RWPE1 (cell line): ENCODE results near the gene PDE4D.

Source experiments
- CTCF ChIA-PET: fragments of 350-600 bp; sonication (Branson Sonifier 250); formaldehyde crosslinking; extraction: SDS; loops from one replicate; lab custom pipeline; 2021; lab: Yijun Ruan, JAX
- POLR2A ChIA-PET: fragments of 400-600 bp; formaldehyde crosslinking; extraction: SDS; loops from one replicate; lab custom pipeline; 2020; ENCODE audit warnings: antibody characterized with exemption; ENCODE audit not compliant: low non-redundant PET; lab: Yijun Ruan, JAX
- DNase-seq: peaks from one replicate; pipeline ENCODE4 v3.0.0; 2012; ENCODE audit warnings: low spot score
- H3K27ac ChIP-seq: fragments of 450-650 bp; 2 replicates; pipeline ENCODE4 v1.5.1; 2017
- TF ChIP-seq, protein P1 (sequence below): fragments of 450-650 bp; conservative IDR thresholded peaks from 2 replicates; pipeline ENCODE4 v1.5.1; 2017; ENCODE audit warnings: low read depth, mild to moderate bottlenecking

The PDE4D gene

GRCh38 chr5:59773294-59773693 lies 120.2 kb downstream of the PDE4D start:
- no peak overlapping the region for H3K27ac ChIP-seq
- TF ChIP-seq, protein P1, sequence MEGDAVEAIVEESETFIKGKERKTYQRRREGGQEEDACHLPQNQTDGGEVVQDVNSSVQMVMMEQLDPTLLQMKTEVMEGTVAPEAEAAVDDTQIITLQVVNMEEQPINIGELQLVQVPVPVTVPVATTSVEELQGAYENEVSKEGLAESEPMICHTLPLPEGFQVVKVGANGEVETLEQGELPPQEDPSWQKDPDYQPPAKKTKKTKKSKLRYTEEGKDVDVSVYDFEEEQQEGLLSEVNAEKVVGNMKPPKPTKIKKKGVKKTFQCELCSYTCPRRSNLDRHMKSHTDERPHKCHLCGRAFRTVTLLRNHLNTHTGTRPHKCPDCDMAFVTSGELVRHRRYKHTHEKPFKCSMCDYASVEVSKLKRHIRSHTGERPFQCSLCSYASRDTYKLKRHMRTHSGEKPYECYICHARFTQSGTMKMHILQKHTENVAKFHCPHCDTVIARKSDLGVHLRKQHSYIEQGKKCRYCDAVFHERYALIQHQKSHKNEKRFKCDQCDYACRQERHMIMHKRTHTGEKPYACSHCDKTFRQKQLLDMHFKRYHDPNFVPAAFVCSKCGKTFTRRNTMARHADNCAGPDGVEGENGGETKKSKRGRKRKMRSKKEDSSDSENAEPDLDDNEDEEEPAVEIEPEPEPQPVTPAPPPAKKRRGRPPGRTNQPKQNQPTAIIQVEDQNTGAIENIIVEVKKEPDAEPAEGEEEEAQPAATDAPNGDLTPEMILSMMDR: no peak
- ChIA-PET POLR2A (no interaction called here), CTCF (no interaction called here)
- peak; percentile 81 for DNase-seq

DNA sequence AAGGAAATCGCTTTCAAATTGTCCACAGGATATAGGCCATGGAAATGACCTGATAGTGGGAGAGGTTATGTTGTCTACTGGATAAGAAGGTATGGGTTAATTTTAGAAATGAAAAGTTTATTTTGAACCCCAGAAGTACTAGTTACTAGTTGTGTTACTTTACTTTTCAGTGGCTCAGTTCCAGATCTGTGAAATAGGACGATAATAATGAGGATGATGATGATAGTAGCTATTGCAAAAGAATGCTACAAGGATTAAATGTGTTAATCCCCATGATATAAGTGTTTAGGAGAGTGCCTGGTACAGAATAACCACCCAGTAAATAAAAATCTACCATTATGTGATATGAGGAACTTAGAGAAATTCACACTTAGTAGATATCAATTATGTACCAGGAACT lies 120.8 kb downstream of the PDE4D start:
- ChIA-PET POLR2A (no interaction called here), CTCF (interaction anchor here (0.5 kb wide), 1 partner anchor 175 kb away, joined by 3 read pairs; no protein-coding TSS in a partner anchor)
- TF ChIP-seq, protein P1: no peak
- H3K27ac ChIP-seq: no peak overlapping the region
- DNase-seq: no peak

DNA sequence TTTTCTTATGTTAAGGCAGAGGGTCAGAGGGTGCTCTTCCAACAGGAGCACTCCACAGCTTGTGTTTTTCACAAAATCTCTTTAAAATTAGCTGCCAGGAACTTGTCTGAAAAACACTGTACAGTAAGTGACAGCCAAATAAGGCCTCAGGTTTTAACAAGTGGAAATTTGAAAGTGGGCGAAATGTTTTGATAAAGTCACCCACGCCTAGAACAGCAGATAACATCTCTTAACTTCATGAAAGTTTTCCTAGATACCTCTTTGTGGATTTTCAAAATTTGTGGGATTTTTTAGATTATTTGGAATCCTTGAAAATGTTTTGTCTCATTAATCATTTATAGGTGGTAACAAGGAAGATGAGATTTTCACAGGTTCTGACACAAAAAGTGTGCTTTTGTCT lies 121.3 kb downstream of the PDE4D start:
- no peak overlapping the region for H3K27ac ChIP-seq
- ChIA-PET CTCF (interaction anchor here (0.5 kb wide), 1 partner anchor 174 kb away, joined by 3 read pairs; no protein-coding TSS in a partner anchor), POLR2A (no interaction called here)
- DNase-seq: no peak
- TF ChIP-seq, protein P1: no peak

- ChIA-PET POLR2A (no interaction called here), CTCF (no interaction called here)
- DNase-seq: no peak
- H3K27ac ChIP-seq: no peak overlapping the region
- TF ChIP-seq, protein P1: no peak
Measured at GRCh38 chr5:59770953-59771352, 122.6 kb downstream of the PDE4D start.

- DNase-seq: no peak
- no peak overlapping the region for H3K27ac ChIP-seq
- CTCF ChIA-PET: no interaction called here
- TF ChIP-seq, protein P1: no peak
- POLR2A ChIA-PET: no interaction called here
Measured at GRCh38 chr5:59769832-59770231, 123.7 kb downstream of the PDE4D start.

DNA sequence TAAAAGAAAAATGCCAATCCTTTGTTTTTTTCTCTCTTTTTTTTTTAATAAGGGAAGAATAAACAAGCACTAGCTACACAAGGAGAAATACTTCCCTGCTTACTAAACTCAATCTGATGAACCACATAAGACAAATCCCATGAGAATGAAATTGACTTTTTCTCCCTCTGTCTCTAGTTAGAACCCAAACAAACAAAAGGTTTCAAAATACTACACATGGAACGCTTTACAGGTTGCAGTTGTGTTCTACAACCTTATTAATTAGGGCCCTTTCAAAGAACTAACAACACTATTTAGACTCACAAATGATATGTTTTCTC lies 124.5 kb downstream of the PDE4D start:
- CTCF ChIA-PET: interaction anchor here (0.5 to 1.6 kb wide), 3 partner anchors 14 to 1004 kb away, joined by 4 to 7 read pairs (median 4); no protein-coding TSS in a partner anchor
- TF ChIP-seq, protein P1: no peak
- POLR2A ChIA-PET: interaction anchor here (1.1 kb wide), 1 partner anchor 22 kb away, joined by 3 read pairs; no protein-coding TSS in a partner anchor
- DNase-seq: no peak
- peak overlapping the region; percentile 100 for H3K27ac ChIP-seq
